HEK293 (cell line): ENCODE measurements around the gene SERPINB4.
"Not testable (repeated sequence)": the region's sequence is repeated elsewhere in the genome, so short reads cannot be mapped to it uniquely, and the experiment has no call there.

Experiments used
- HOXA7 ChIP-seq: sonication (generic); formaldehyde crosslinking; IDR thresholded peaks from 2 replicates; pipeline ENCODE4 v1.8.1; 2022; ENCODE audit warnings: missing genetic modification reagents, borderline replicate concordance
- TF ChIP-seq, protein P1 (sequence below): fragments of 450-650 bp; formaldehyde crosslinking; IDR thresholded peaks from 2 replicates; pipeline ENCODE4 v1.5.1; 2016; ENCODE audit warnings: missing biosample characterization, missing genetic modification characterization
- TF ChIP-seq, protein P2 (sequence below): fragments of 450-650 bp; formaldehyde crosslinking; IDR thresholded peaks from 2 replicates; pipeline ENCODE4 v1.5.1; 2016; ENCODE audit warnings: missing biosample characterization, missing genetic modification characterization

DNA sequence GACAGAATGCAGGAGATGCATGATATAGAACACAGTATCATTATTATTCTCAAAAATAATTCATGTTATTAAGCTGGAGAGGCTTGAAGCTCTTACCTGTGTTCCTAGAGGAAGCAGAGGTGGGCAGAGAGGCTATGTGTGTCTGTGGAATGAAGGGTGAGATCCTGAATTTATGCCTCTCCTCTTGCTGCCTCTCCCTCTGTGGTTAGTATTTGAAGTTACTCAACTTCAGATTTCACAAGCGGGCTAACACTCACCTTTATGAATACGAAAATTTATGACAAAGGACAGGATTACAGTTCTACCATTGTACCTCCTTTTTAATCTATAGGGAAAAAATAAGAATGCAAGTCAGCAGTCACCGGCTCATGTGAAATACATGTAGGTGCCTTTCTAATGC is 17.7 kb upstream of the SERPINB4 start, which contains the start of gene SERPINB3:
- TF ChIP-seq, protein P1, sequence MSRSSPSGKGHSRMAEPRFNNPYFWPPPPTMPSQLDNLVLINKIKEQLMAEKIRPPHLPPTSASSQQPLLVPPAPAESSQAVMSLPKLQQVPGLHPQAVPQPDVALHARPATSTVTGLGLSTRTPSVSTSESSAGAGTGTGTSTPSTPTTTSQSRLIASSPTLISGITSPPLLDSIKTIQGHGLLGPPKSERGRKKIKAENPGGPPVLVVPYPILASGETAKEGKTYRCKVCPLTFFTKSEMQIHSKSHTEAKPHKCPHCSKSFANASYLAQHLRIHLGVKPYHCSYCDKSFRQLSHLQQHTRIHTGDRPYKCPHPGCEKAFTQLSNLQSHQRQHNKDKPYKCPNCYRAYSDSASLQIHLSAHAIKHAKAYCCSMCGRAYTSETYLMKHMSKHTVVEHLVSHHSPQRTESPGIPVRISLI = not testable (repeated sequence)
- TF ChIP-seq, protein P2, sequence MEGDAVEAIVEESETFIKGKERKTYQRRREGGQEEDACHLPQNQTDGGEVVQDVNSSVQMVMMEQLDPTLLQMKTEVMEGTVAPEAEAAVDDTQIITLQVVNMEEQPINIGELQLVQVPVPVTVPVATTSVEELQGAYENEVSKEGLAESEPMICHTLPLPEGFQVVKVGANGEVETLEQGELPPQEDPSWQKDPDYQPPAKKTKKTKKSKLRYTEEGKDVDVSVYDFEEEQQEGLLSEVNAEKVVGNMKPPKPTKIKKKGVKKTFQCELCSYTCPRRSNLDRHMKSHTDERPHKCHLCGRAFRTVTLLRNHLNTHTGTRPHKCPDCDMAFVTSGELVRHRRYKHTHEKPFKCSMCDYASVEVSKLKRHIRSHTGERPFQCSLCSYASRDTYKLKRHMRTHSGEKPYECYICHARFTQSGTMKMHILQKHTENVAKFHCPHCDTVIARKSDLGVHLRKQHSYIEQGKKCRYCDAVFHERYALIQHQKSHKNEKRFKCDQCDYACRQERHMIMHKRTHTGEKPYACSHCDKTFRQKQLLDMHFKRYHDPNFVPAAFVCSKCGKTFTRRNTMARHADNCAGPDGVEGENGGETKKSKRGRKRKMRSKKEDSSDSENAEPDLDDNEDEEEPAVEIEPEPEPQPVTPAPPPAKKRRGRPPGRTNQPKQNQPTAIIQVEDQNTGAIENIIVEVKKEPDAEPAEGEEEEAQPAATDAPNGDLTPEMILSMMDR (tag by site-specific recombination) = not testable (repeated sequence)
- TF ChIP-seq HOXA7 (CRISPR knock-in tag) = not testable (repeated sequence)
